HG02852 (cell line): ENCODE results near the gene PLPP3.

Source experiments
- ATAC-seq: cut with Tn5 transposase; IDR thresholded peaks from one replicate; pipeline ENCODE4 v1.9.1; 2021; ENCODE audit warnings: mild to moderate bottlenecking, moderate library complexity; ENCODE audit not compliant: unreplicated experiment

The PLPP3 gene

DNA sequence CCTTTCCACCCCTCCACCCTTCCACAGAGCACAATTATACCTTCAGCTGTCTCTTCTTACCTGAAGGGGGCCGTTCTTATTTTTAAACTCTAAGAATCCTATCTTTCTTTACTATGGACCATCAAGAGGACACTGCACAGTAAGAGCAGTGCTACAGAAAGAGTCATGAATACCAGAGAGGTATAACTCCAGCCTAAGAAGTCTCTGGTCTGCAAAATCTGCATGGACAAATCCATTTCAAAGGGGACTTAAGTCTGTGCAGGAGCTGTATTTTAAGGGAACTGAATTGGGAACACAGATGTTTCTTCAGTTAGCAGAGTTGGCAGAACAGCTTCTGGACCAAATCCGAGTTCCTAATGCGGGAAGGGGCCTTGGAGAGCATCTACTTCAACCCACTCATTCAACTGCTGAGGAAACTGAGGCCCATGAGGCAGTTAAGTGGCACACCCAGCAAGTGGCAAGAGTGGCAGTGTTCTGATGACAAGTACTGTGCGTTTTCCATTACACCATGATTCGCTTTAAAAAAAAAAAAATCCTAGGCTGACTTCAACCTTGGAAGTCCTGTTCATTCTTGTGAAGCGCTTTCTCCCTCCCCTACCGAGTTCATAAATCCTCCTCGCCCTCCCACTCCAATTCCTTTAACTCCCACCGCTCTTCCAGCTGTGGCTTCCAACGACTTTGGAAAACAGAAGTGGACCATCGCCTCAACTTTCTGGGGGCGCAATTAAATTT lies 1.8 kb downstream of the PLPP3 start:
- ATAC-seq = no peak

- no peak for ATAC-seq
Measured at GRCh38 chr1:56576880-56577405, 2.4 kb downstream of the PLPP3 start.

- no peak for ATAC-seq
Measured at GRCh38 chr1:56575865-56576264, 3.5 kb downstream of the PLPP3 start.

GRCh38 chr1:56574794-56575193 lies 4.6 kb downstream of the PLPP3 start:
- no peak for ATAC-seq

- ATAC-seq = no peak
Measured at GRCh38 chr1:56573311-56573710, 6.1 kb downstream of the PLPP3 start.

- no peak for ATAC-seq
Measured at GRCh38 chr1:56572334-56573050, 6.9 kb downstream of the PLPP3 start.

- ATAC-seq = no peak
Measured at GRCh38 chr1:56571448-56571847, 7.9 kb downstream of the PLPP3 start.

- ATAC-seq = no peak
Measured at GRCh38 chr1:56570924-56571372, 8.4 kb downstream of the PLPP3 start.

DNA sequence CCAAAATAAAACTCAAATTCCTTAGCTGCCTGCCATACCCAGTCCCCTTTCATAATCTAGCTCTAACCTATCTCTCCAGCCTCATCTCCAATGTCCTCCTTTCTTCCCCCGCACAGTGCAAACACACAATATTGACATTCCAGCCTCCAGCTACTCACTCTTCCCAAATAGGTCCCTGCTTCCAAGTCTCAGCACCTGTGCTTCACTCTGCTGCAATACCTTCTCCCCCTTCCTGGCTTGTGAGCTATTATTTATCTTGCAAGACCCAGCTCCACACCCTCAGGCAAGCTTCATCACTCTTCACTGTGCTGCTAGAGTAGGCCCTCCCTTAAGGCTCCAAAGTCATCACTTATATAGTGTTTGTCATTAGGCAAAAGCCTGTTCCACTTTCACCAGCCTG lies 9.7 kb downstream of the PLPP3 start:
- no peak for ATAC-seq

DNA sequence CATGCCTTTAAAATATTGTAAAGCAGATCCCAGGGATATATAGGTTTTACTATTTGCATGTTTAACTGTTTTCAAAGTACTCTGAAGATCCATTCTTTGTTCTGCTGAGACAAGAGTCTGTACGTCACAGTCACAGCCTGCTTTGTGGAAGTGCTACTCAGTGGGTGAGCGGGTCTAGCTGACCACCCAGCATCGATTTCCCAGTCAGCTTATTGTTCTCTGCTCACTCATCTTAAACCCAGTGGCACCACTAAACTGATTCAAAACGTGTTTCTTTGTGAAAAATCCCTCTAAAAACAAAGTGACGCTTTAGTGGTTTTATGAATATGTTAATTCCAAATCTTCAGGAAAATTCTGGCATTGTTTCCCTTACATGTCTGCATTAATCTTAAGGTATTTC lies 12.4 kb downstream of the PLPP3 start:
- ATAC-seq = no peak

- no peak for ATAC-seq
Measured at GRCh38 chr1:56566061-56566744, 13.2 kb downstream of the PLPP3 start.

GRCh38 chr1:56564615-56565014 lies 14.7 kb downstream of the PLPP3 start:
- no peak for ATAC-seq

DNA sequence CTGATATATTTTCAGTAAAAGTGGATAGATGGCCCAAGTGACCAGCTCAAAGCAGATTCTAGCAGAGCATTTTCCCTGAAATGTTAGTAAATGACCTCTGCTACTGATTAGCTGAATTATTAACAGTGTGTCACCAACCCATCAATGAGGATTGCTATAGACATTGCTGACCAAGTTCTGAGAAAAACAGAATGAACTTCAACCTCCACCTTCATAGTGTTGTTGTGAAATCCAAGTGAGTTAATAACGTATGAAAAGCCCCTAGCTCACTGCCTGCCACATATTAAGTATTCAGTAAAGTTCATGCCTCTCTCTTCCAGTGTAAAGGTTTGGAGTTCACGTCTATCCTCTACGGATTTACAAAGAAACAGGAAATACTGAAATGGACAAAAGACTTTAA lies 15.8 kb downstream of the PLPP3 start:
- no peak for ATAC-seq

GRCh38 chr1:56562891-56563452 lies 16.4 kb downstream of the PLPP3 start:
- ATAC-seq = no peak

GRCh38 chr1:56561227-56562019 lies 17.9 kb downstream of the PLPP3 start:
- no peak for ATAC-seq

DNA sequence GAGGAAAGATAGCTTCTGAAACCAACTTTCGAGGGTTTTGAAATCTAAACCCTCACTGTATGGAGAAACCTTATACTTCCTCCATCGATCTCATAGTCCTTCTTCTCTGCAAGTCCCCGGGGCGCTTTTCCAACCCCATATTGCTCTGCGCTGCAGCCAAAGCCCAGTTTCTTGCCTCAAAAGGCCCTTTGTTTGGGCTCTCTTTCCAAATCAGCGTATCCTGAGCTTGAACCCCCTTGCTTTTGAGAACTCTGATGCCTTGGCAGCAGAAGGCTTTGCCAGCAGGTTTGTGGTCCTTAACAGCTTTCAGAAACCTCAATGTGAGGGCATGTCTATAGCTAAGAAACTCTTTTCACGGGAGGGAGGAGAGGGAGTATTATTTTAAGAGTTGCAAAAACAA lies 21.6 kb downstream of the PLPP3 start:
- ATAC-seq = no peak

DNA sequence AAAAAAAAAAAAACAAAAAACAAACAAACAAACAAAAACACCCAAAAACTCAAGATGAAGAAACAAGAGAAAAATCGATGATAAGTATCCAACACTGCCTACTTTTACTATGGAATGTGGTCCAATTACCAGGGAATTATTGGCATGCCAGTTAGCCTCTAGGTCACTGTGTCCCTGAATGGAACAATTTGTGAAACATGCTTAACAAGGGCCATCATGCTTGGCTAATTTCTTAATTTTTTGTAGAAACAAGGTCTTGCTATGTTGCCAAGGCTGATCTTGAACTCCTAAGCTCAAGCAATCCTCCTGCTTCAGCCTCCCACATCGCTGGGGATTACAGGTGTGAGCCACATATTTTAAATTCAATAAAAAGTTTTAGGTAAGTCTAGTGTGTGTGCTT lies 23.9 kb downstream of the PLPP3 start:
- no peak for ATAC-seq

GRCh38 chr1:56553046-56553445 lies 26.3 kb downstream of the PLPP3 start:
- no peak for ATAC-seq

- ATAC-seq = no peak
Measured at GRCh38 chr1:56552349-56552748, 27.0 kb downstream of the PLPP3 start.

DNA sequence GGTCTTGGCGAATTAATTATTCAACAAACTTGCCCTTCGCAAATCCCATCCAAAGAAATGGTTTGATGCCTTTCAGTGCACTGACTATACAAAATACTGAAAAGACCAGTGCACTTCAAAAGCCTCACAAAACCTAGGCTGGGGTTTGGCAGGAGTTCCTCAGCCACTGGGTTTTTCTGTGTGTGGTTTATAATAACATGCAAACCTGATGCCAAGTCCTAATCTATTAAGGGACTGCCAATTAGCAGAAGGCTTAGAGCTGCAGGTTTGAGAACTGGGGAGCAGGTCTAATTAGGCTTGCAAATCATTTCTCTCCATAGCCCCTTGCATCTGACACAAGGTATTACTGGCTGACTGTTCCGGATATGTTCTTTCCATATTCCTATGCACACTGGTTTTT lies 27.7 kb downstream of the PLPP3 start:
- no peak for ATAC-seq

DNA sequence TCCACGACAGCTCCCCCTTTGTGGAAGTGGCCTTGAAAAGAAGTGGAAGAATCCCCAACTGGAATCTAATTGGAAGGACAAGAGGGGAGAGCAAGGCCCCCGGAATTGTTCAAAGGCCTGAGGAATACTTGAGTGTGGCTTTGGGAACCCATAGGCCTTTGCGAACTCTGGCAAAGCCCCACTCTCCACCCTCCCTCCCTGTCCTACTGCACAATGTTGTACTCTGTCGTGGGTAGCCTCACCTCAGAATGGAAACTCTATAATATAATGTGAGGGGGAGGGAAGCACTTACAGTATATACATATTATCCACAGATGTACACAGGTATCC lies 28.5 kb downstream of the PLPP3 start:
- ATAC-seq = no peak
